ENCODE data around the gene EPPIN.

GRCh38 chr20:45548410-45548809 is 1.2 kb upstream of the EPPIN start:
- TF ChIP-seq CTCF (conservative IDR thresholded peaks at IDR 0.05) (no peak), EZH2 (IDR thresholded peaks at IDR 0.05; ENCODE audit: low read depth) (no peak)
